Tibial artery (tissue), 4 donors: ENCODE measurements around the gene FBN2.

Source experiments
- DNase-seq, 2 donors: peaks; one replicate each; pipeline ENCODE4 v3.0.0-alpha.2; 2019
- H3K27ac ChIP-seq, 2 donors: fragments of 200-600 bp; sonication (generic) in 1 of 2; 1 replicate in 1 of 2; 2 replicates in 1 of 2; pipeline ENCODE4 v1.5.1; 2018 to 2019; ENCODE audit warnings: mild to moderate bottlenecking in 1 of 2
- H3K27me3 ChIP-seq, 2 donors: fragments of 200-600 bp; sonication (generic) in 1 of 2; one replicate each; pipeline versions ENCODE4 v1.5.1 to v1.6.0; 2016 to 2019
- H3K36me3 ChIP-seq, 3 donors: fragments of 200-600 bp; sonication (generic) in 2 of 3; one replicate each; pipeline ENCODE4 v1.5.1; 2016 to 2019; ENCODE audit warnings: mild to moderate bottlenecking in 2 of 3
- H3K4me1 ChIP-seq, 4 donors: fragments of 200-600 bp; sonication (generic) in 2 of 4; 1 replicate in 3 of 4; 2 replicates in 1 of 4; pipeline ENCODE4 v1.5.1; 2016 to 2019
- H3K4me3 ChIP-seq, 2 donors: fragments of 200-600 bp; sonication (generic) in 1 of 2; 1 replicate in 1 of 2; 2 replicates in 1 of 2; pipeline ENCODE4 v1.5.1; 2018 to 2019; ENCODE audit warnings: mild to moderate bottlenecking in 2 of 2
- H3K9me3 ChIP-seq, 3 donors: fragments of 200-600 bp; sonication (generic) in 1 of 3; one replicate each; pipeline ENCODE4 v1.5.1; 2016 to 2019
- CTCF ChIP-seq, 2 experiments: fragments of 200-600 bp in 1 of 2; fragments of 450-650 bp in 1 of 2; IDR thresholded peaks; one replicate each; pipeline ENCODE4 v1.5.1; 2017 to 2019; ENCODE audit warnings: antibody characterized with exemption in 2 of 2, mild to moderate bottlenecking in 1 of 2, moderate library complexity in 1 of 2
- intact Hi-C: fragments of 100-400 bp; cut with DNase I; formaldehyde crosslinking; loops from one replicate; pipeline ENCODE4 v1.15.0; 2023; ENCODE audit warnings: low total_unique reads

The FBN2 gene

GRCh38 chr5:128345247-128345646 lies 192.8 kb downstream of the FBN2 start:
- Histone ChIP-seq H3K36me3 (no peaks in the 10 kb centered on the region), H3K9me3 (no peaks in the 10 kb centered on the region), H3K27me3 (no peaks in the 10 kb centered on the region), H3K4me3 (no peak overlapping the region), H3K4me1 (no peaks in the 10 kb centered on the region), H3K27ac (no peak overlapping the region)
- no peak for DNase-seq
- intact Hi-C loops, result no loop called here
- TF ChIP-seq CTCF (IDR thresholded peaks at IDR 0.05), result no peak

GRCh38 chr5:128343168-128343567 lies 194.9 kb downstream of the FBN2 start:
- DNase-seq, result no peak

GRCh38 chr5:128341056-128341455 lies 197.0 kb downstream of the FBN2 start:
- no peaks in the 10 kb centered on the region for H3K36me3 ChIP-seq
- TF ChIP-seq CTCF (IDR thresholded peaks at IDR 0.05), result no peak
- intact Hi-C loops, result no loop called here
- H3K4me3 ChIP-seq, result no peak overlapping the region
- no peaks in the 10 kb centered on the region for H3K4me1 ChIP-seq
- H3K27ac ChIP-seq, result no peak overlapping the region
- no peaks in the 10 kb centered on the region for H3K9me3 ChIP-seq
- no peaks in the 10 kb centered on the region for H3K27me3 ChIP-seq
- no peak for DNase-seq

More at GRCh38 chr5:128343168-128343567, 194.9 kb downstream of the FBN2 start:
- no peak for TF ChIP-seq CTCF (IDR thresholded peaks at IDR 0.05)
- Histone ChIP-seq H3K27ac (no peak overlapping the region), H3K4me1 (no peaks in the 10 kb centered on the region), H3K9me3 (no peaks in the 10 kb centered on the region), H3K4me3 (no peak overlapping the region), H3K36me3 (no peaks in the 10 kb centered on the region), H3K27me3 (no peaks in the 10 kb centered on the region)
- intact Hi-C loops, result no loop called here

- intact Hi-C loops, result no loop called here
- H3K36me3 ChIP-seq, result no peaks in the 10 kb centered on the region
Observed at GRCh38 chr5:128340648-128341047, 197.4 kb downstream of the FBN2 start.

GRCh38 chr5:128339585-128339984 lies 198.5 kb downstream of the FBN2 start:
- no peak for TF ChIP-seq CTCF (IDR thresholded peaks at IDR 0.05)
- Histone ChIP-seq H3K27me3 (no peaks in the 10 kb centered on the region), H3K4me3 (no peak overlapping the region), H3K36me3 (no peaks in the 10 kb centered on the region), H3K27ac (no peak overlapping the region), H3K4me1 (no peaks in the 10 kb centered on the region), H3K9me3 (no peaks in the 10 kb centered on the region)
- intact Hi-C loops, result no loop called here
- no peak for DNase-seq

More at GRCh38 chr5:128340648-128341047, 197.4 kb downstream of the FBN2 start:
- Histone ChIP-seq H3K4me3 (no peak overlapping the region), H3K27ac (no peak overlapping the region), H3K4me1 (no peaks in the 10 kb centered on the region), H3K27me3 (no peaks in the 10 kb centered on the region), H3K9me3 (no peaks in the 10 kb centered on the region)
- DNase-seq, result no peak
- TF ChIP-seq CTCF (IDR thresholded peaks at IDR 0.05), result no peak

- H3K27ac ChIP-seq, result no peak overlapping the region
- intact Hi-C loops, result no loop called here
- no peak overlapping the region for H3K4me3 ChIP-seq
- TF ChIP-seq CTCF (IDR thresholded peaks at IDR 0.05), result no peak
- H3K4me1 ChIP-seq, result no peaks in the 10 kb centered on the region
- no peaks in the 10 kb centered on the region for H3K27me3 ChIP-seq
- H3K9me3 ChIP-seq, result no peaks in the 10 kb centered on the region
- H3K36me3 ChIP-seq, result no peaks in the 10 kb centered on the region
- no peak for DNase-seq
Observed at GRCh38 chr5:128338649-128339048, 199.4 kb downstream of the FBN2 start.
